ENCODE data around the gene FNBP1.

GRCh38 chr9:129881547-129882324 lies 161.3 kb downstream of the FNBP1 start:
- no peak for TF ChIP-seq CTCF (IDR thresholded peaks at IDR 0.05)
- no peak for TF ChIP-seq EZH2 (IDR thresholded peaks at IDR 0.05; ENCODE audit: borderline replicate concordance, insufficient read depth, low read depth, low read length, poor library complexity, severe bottlenecking)

All from B cell (primary cell).